Hepatocyte (in vitro differentiated cells): Measurements from ENCODE around the gene PI16. TPM values are rescaled to one million over a fixed set of nuclear protein-coding genes. Genes with fewer than 3 reads are reported as not detected.

ENCODE experiments used
- DNase-seq: peaks from one replicate; pipeline ENCODE4 v3.0.0-alpha.2; 2016; ENCODE audit warnings: low spot score
- H2AFZ ChIP-seq: fragments of 200-600 bp; sonication (generic); 2 replicates; pipeline ENCODE4 v1.6.0; 2016; ENCODE audit warnings: antibody characterized with exemption, mild to moderate bottlenecking
- H3K27ac ChIP-seq: fragments of 200-600 bp; sonication (generic); 2 replicates; pipeline ENCODE4 v1.5.1; 2016; ENCODE audit warnings: mild to moderate bottlenecking
- H3K27me3 ChIP-seq: fragments of 200-600 bp; sonication (generic); 2 replicates; pipeline ENCODE4 v1.6.1; 2016
- H3K36me3 ChIP-seq: fragments of 200-600 bp; sonication (generic); replicated peaks from 2 replicates; pipeline ENCODE4 v1.5.1; 2016; ENCODE audit warnings: low read depth; ENCODE audit not compliant: insufficient read depth
- H3K4me1 ChIP-seq: fragments of 200-600 bp; sonication (generic); 2 replicates; pipeline ENCODE4 v1.5.1; 2016; ENCODE audit warnings: mild to moderate bottlenecking, moderate library complexity; ENCODE audit not compliant: insufficient read depth
- H3K4me2 ChIP-seq: fragments of 200-600 bp; sonication (generic); 2 replicates; pipeline ENCODE4 v1.6.0; 2016
- H3K4me3 ChIP-seq: fragments of 200-600 bp; sonication (generic); 2 replicates; pipeline ENCODE4 v1.5.1; 2016; ENCODE audit warnings: mild to moderate bottlenecking
- H3K79me2 ChIP-seq: fragments of 200-600 bp; sonication (generic); 2 replicates; pipeline ENCODE4 v1.6.0; 2017; ENCODE audit warnings: mild to moderate bottlenecking
- H3K9me2 ChIP-seq: fragments of 200-600 bp; sonication (generic); replicated peaks from 2 replicates; pipeline ENCODE4 v1.6.0; 2017; ENCODE audit warnings: mild to moderate bottlenecking; ENCODE audit not compliant: insufficient read depth
- H3K9me3 ChIP-seq: fragments of 200-600 bp; sonication (generic); 2 replicates; pipeline ENCODE4 v1.5.1; 2016; ENCODE audit warnings: low read depth, mild to moderate bottlenecking
- H4K20me1 ChIP-seq: fragments of 200-600 bp; sonication (generic); 2 replicates; pipeline ENCODE4 v1.6.0; 2016; ENCODE audit warnings: mild to moderate bottlenecking; ENCODE audit not compliant: insufficient read depth, poor library complexity, severe bottlenecking
- EZH2 ChIP-seq: fragments of 200-600 bp; sonication (generic); IDR thresholded peaks from 2 replicates; pipeline ENCODE4 v1.6.1; 2016; ENCODE audit warnings: antibody characterized with exemption, mild to moderate bottlenecking, borderline replicate concordance
- EZH2phosphoT487 ChIP-seq: fragments of 200-600 bp; sonication (generic); IDR thresholded peaks from one replicate; pipeline ENCODE4 v1.6.1; 2018; ENCODE audit warnings: antibody characterized with exemption, mild to moderate bottlenecking, low read depth, moderate library complexity; ENCODE audit not compliant: unreplicated experiment, severe bottlenecking
- WGBS: methylation state at CpG from one replicate; pipeline ENCODE4 v1.1.6; 2016; ENCODE audit warnings: low lambda C conversion rate; ENCODE audit errors: missing lambda C conversion rate; 5-methylcytosine and 5-hydroxymethylcytosine counted together
- polyA plus RNA-seq: library from polyadenylated mRNA; unstranded; fragments of >200 nt; fragmentation: Nextera tagmentation; extraction: Ambion mirVana; gene quantifications from 2 replicates; pipeline ENCODE4 v1.2.1, GENCODE V29; 2016
- total RNA-seq: library from RNA; depleted of rRNA; stranded (reverse); fragments of >200 nt; gene quantifications from 2 replicates; pipeline ENCODE4 v1.2.3, GENCODE V29; 2014
- TF ChIP-seq, protein P1 (sequence below): fragments of 200-600 bp; sonication (generic); IDR thresholded peaks from 2 replicates; pipeline ENCODE4 v1.5.1; 2016; ENCODE audit warnings: antibody characterized with exemption, mild to moderate bottlenecking; ENCODE audit not compliant: poor library complexity

The PI16 gene
- total and polyA plus RNA-seq, 2 experiments from 2014 or later, result not detected

DNA sequence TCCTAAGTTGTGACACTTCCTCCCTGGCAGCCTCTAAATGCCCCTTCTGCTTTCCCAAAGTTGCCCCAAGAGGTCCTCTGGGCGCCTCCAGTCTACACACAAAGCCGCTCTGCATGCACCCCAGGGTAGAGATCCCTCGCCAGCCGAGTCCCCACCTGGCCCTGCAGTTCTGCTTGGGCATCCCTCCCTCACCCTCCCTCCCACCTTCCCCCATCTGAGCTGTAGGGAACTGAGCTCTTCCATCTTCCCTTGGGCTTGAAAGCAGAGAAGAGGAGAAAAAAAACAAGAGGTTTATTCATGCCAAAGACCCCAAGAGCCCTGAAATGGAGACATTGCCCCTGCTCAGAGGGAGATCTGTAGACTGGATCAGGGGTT lies 45.2 kb downstream of the PI16 start:
- Histone ChIP-seq H3K4me2 (no peak overlapping the region), H3K79me2 (no peaks in the 10 kb centered on the region), H3K36me3 (no peaks in the 10 kb centered on the region), H3K27ac (no peak overlapping the region), H3K9me3 (no peaks in the 10 kb centered on the region), H3K27me3 (no peaks in the 10 kb centered on the region), H2AFZ (no peak overlapping the region), H4K20me1 (no peaks in the 10 kb centered on the region), H3K4me1 (peaks cover 10% of the 10 kb centered on the region), H3K4me3 (no peak overlapping the region), H3K9me2 (no peaks in the 10 kb centered on the region)
- 93% methylated on average over 4 of the region's 4 CpGs for WGBS
- no peak for DNase-seq
- TF ChIP-seq, protein P1, sequence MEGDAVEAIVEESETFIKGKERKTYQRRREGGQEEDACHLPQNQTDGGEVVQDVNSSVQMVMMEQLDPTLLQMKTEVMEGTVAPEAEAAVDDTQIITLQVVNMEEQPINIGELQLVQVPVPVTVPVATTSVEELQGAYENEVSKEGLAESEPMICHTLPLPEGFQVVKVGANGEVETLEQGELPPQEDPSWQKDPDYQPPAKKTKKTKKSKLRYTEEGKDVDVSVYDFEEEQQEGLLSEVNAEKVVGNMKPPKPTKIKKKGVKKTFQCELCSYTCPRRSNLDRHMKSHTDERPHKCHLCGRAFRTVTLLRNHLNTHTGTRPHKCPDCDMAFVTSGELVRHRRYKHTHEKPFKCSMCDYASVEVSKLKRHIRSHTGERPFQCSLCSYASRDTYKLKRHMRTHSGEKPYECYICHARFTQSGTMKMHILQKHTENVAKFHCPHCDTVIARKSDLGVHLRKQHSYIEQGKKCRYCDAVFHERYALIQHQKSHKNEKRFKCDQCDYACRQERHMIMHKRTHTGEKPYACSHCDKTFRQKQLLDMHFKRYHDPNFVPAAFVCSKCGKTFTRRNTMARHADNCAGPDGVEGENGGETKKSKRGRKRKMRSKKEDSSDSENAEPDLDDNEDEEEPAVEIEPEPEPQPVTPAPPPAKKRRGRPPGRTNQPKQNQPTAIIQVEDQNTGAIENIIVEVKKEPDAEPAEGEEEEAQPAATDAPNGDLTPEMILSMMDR, result no peak
- TF ChIP-seq EZH2 (no peak), EZH2phosphoT487 (no peak)

DNA sequence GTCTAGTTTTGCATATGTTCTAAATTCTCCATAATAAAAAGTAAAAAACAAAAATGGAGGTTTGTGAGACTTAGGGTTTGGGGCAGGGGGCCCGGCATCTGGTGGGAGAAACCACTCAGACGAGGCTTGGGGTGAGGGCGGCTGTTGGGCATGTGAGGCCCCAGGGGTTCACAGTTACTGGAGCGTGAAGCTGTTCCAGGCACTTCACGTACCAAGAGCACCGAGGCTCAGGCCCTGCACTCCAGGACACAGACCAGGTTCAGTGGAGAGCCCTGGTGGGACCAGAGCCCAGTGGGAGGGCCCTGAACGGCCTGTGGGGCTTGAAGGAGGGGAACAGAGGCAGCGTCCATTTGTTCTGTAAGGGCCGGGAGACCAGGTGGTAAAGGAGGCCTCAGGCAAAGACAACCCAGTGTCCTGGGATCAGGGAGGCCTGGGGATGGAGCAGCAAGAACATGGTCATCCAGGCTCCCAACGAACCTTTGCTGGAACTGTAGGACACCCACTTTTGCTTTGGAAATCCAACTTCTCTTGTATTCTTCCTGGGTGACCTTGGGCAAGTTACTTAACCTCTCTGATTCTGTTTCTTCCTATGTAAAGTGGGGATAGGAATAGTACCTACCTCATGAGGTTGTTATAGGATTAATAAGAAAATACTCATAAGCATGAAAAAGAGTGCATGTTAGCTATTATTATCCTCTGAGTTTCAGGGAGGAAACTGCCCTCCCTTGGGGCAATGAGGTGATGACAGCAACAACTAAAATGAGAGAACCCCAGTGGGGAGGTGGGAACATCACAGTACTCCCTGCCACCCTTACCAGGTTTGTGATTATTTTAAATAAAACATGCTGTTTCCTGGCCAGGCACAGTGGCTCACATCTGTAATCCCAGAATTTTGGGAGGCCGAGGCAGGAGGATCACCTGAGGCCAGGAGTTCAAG lies 49.8 kb downstream of the PI16 start:
- Histone ChIP-seq H3K9me2 (no peaks in the 10 kb centered on the region), H3K4me2 (no peak overlapping the region), H3K36me3 (no peaks in the 10 kb centered on the region), H4K20me1 (no peaks in the 10 kb centered on the region), H3K79me2 (no peaks in the 10 kb centered on the region), H3K27me3 (no peaks in the 10 kb centered on the region), H3K4me1 (no peaks in the 10 kb centered on the region), H3K9me3 (no peaks in the 10 kb centered on the region), H2AFZ (no peak overlapping the region), H3K27ac (no peak overlapping the region), H3K4me3 (no peak overlapping the region)
- 75% methylated on average over 11 of the region's 11 CpGs for WGBS
- no peak for DNase-seq
- TF ChIP-seq, protein P1, result no peak
- TF ChIP-seq EZH2phosphoT487 (no peak), EZH2 (no peak)

DNA sequence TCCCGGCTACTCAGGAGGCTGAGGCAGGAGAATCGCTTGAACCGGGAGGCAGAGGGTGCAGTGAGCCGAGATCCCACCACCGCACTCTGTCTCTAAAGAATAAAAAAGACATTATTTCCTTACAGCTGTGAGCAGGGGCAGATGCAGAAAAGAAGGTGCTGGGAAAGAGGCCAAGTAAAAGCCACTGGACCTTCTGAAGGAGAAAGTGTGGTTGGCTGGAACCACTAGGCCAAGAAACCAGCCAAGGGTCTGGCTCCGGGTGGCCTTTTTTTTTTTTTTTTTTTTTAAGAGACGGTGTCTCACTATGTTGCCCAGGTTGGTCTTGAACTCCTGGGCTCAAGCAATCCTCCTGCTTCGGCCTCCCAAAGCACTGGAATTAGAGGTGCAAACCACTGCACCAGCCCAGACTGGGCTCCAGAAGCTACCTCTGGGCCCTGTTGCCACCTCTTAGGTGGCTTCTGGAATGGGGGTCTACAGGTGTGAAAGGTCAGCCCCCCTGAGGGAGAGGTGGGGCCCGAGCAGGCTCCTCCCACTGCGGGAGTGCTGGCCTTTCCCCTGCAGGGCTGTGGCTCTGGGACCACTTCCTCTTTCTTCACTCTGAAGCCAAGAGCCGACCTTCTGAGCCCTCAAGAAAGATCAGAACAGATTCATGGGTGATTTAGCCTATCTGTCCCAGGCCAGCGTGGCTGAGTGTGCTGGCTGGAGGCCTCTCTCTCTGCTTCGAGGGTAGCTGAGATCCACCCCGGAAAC lies 50.7 kb downstream of the PI16 start, which contains the start of gene FGD2:
TSS of gene FGD2 (plus strand) at position 595 of the 750 bp plus-strand sequence. CDS start 163 bp downstream, outside the sequence.
- no peaks in the 10 kb centered on the region for H3K27me3 ChIP-seq
- no peaks in the 10 kb centered on the region for H4K20me1 ChIP-seq
- H2AFZ ChIP-seq, result no peak within 1 kb of the TSS
- H3K9me2 ChIP-seq, result no peaks in the 10 kb centered on the region
- no peak within 1 kb of the TSS for H3K27ac ChIP-seq
- WGBS, result 87% methylated on average over 14 of the region's 14 CpGs
- H3K4me3 ChIP-seq, result no peak within 1 kb of the TSS
- H3K36me3 ChIP-seq, result no peaks in the 10 kb centered on the region
- H3K79me2 ChIP-seq, result no peaks in the 10 kb centered on the region
- H3K4me1 ChIP-seq, result no peaks in the 10 kb centered on the region
- TF ChIP-seq EZH2 (no peak), EZH2phosphoT487 (no peak)
- TF ChIP-seq, protein P1, result no peak
- no peak within 1 kb of the TSS for H3K4me2 ChIP-seq
- no peaks in the 10 kb centered on the region for H3K9me3 ChIP-seq
- no peak for DNase-seq
